ENCODE measurements around the gene TMEM72. TPM values are rescaled to one million over a fixed set of nuclear protein-coding genes. Genes with fewer than 3 reads are reported as not detected.

Gene TMEM72
- total and polyA plus RNA-seq, 2 of the 13 experiments (the other 11 are each of a cell fraction or from before 2014, with no cell fraction given): 0.04 TPM; not detected in 1

GRCh38 chr10:44980309-44981171 is 69.4 kb downstream of the TMEM72 start (continued):
- TF ChIP-seq ZNF414 (CRISPR knock-in tag; IDR thresholded peaks at IDR 0.05) (no peak), ZNF503 (CRISPR knock-in tag; IDR thresholded peaks at IDR 0.05) (peak; percentile 90), ZSCAN12 (CRISPR knock-in tag; IDR thresholded peaks at IDR 0.05) (no peak), STAG1 (CRISPR knock-in tag; IDR thresholded peaks at IDR 0.05) (peak; percentile 60), RAD21 (CRISPR knock-in tag; IDR thresholded peaks at IDR 0.05) (peak; percentile 56), MXI1 (IDR thresholded peaks at IDR 0.05; ENCODE audit: borderline replicate concordance, low read depth, low read length) (peak; percentile 18; the same call in 1 of the 3 replicates), SIN3B (IDR thresholded peaks at IDR 0.05; ENCODE audit: low read length) (no peak), SOX5 (CRISPR knock-in tag; IDR thresholded peaks at IDR 0.05; ENCODE audit: borderline replicate concordance) (peak; percentile 74), HNF4A (CRISPR knock-in tag; IDR thresholded peaks at IDR 0.05) (peak; percentile 96), HOXA3 (CRISPR knock-in tag; IDR thresholded peaks at IDR 0.05) (peak; percentile 54), FOXO4 (CRISPR knock-in tag; conservative IDR thresholded peaks at IDR 0.05) (no peak), ATAD3A (CRISPR knock-in tag; IDR thresholded peaks at IDR 0.05) (no peak), SPEN (CRISPR knock-in tag; IDR thresholded peaks at IDR 0.05; ENCODE audit: low read depth) (peak; percentile 89), SP5 (CRISPR knock-in tag; IDR thresholded peaks at IDR 0.05; ENCODE audit: borderline replicate concordance, low read depth) (peak; percentile 52), ELK4 (CRISPR knock-in tag; IDR thresholded peaks at IDR 0.05; ENCODE audit: borderline replicate concordance) (no peak), ZNF260 (CRISPR knock-in tag; IDR thresholded peaks at IDR 0.05; ENCODE audit: borderline replicate concordance, low read depth) (no peak), ZSCAN21 (CRISPR knock-in tag; IDR thresholded peaks at IDR 0.05; ENCODE audit: borderline replicate concordance) (peak; percentile 25; the same call in 1 of the 2 replicates), ONECUT2 (CRISPR knock-in tag; IDR thresholded peaks at IDR 0.05) (peak; percentile 80), SIX1 (CRISPR knock-in tag; IDR thresholded peaks at IDR 0.05; ENCODE audit: borderline replicate concordance) (peak; percentile 80), CREM (IDR thresholded peaks at IDR 0.05) (peak; percentile 85), CREM (CRISPR knock-in tag; IDR thresholded peaks at IDR 0.05) (no peak), MXD1 (CRISPR knock-in tag; IDR thresholded peaks at IDR 0.05) (no peak), ZNF276 (CRISPR knock-in tag; IDR thresholded peaks at IDR 0.05; ENCODE audit: low read depth) (no peak)
